GM12878 (cell line): Measurements from ENCODE around the gene WIPF1. TPM values are rescaled to one million over a fixed set of nuclear protein-coding genes. Genes with fewer than 3 reads are reported as not detected.

Source experiments
- ATAC-seq: fragments of 200-7000 bp; cut with Tn5 transposase; 3 replicates; pipeline ENCODE4 v1.9.1; 2020; ENCODE audit warnings: mild to moderate bottlenecking, moderate library complexity
- BruUV-seq: library from RNA; stranded (reverse); fragments of 400-500 nt; replicated peaks from 2 replicates; lab custom pipeline; 2021; lab: Mats Ljungman, UMichigan
- CTCF ChIA-PET: fragments of 300-600 bp; sonication (Branson Sonifier 250); formaldehyde crosslinking; extraction: SDS; loops from one replicate; lab custom pipeline; 2021; ENCODE audit warnings: inconsistent platforms; lab: Yijun Ruan, JAX
- POLR2A ChIA-PET: fragments of 350-600 bp; formaldehyde crosslinking; extraction: SDS; loops from one replicate; lab custom pipeline; 2021; ENCODE audit warnings: inconsistent platforms; lab: Charles Lee
- RAD21 ChIA-PET: fragments of 300-600 bp; sonication (Branson Sonifier 250); formaldehyde crosslinking; loops from one replicate; lab custom pipeline; 2023; ENCODE audit warnings: antibody characterized with exemption; ENCODE audit not compliant: unreplicated experiment; lab: Charles Lee
- SMC1A ChIA-PET: fragments of 300-600 bp; sonication (Branson Sonifier 250); formaldehyde crosslinking; loops from one replicate; lab custom pipeline; 2023; ENCODE audit not compliant: unreplicated experiment, uncharacterized antibody; lab: Charles Lee
- DNase-seq: peaks from one replicate; pipeline ENCODE4 v3.0.0-alpha.2; 2011; ENCODE audit warnings: low read depth, low spot score
- FAIRE-seq: peaks from 3 replicates; lab custom pipeline; 2011; peaks lifted over from hg19 to GRCh38; lab: Jason Lieb, UNC
- H2AFZ ChIP-seq: 2 replicates; pipeline ENCODE4 v1.6.0; 2011; ENCODE audit warnings: low read depth, low read length, control low read depth; ENCODE audit not compliant: control insufficient read depth
- H3K27ac ChIP-seq: 2 replicates; pipeline ENCODE4 v1.5.1; 2011; ENCODE audit warnings: control low read depth; ENCODE audit not compliant: control insufficient read depth, insufficient read depth
- H3K27me3 ChIP-seq, 2 experiments: replicated peaks in 1 of 2; 2 replicates each; pipeline versions ENCODE4 v1.6.0 to v1.6.1; 2011; ENCODE audit warnings: low read length in 1 of 2; ENCODE audit not compliant: control insufficient read depth in 2 of 2, insufficient read depth in 2 of 2
- H3K36me3 ChIP-seq, 2 experiments: 2 replicates each; pipeline ENCODE4 v1.5.1; 2011; ENCODE audit warnings: low read length in 1 of 2; ENCODE audit not compliant: control insufficient read depth in 2 of 2, insufficient read depth in 2 of 2
- H3K4me1 ChIP-seq: 2 replicates; pipeline ENCODE4 v1.6.1; 2011; ENCODE audit warnings: mild to moderate bottlenecking, low read length, moderate library complexity, mixed read lengths; ENCODE audit not compliant: control insufficient read depth, insufficient read depth
- H3K4me2 ChIP-seq: 2 replicates; pipeline ENCODE4 v1.6.0; 2011; ENCODE audit warnings: control low read depth; ENCODE audit not compliant: control insufficient read depth, insufficient read depth
- H3K4me3 ChIP-seq: fragments of 200-600 bp; sonication (generic); 2 replicates; pipeline ENCODE4 v1.5.1; 2016
- H3K79me2 ChIP-seq: 2 replicates; pipeline ENCODE4 v1.6.0; 2011; ENCODE audit warnings: low read length; ENCODE audit not compliant: control insufficient read depth, insufficient read depth
- H3K9ac ChIP-seq: 2 replicates; pipeline ENCODE4 v1.8.0; 2011; ENCODE audit warnings: low read length, control low read depth, mixed read lengths; ENCODE audit not compliant: control insufficient read depth, insufficient read depth
- H3K9me3 ChIP-seq: replicated peaks from 3 replicates; pipeline ENCODE4 v1.5.1; 2011; ENCODE audit warnings: mild to moderate bottlenecking, low read length; ENCODE audit not compliant: control insufficient read depth, insufficient read depth
- H4K20me1 ChIP-seq: 2 replicates; pipeline ENCODE4 v1.6.0; 2011; ENCODE audit not compliant: control insufficient read depth, insufficient read depth
- CHD1 ChIP-seq: IDR thresholded peaks from 2 replicates; pipeline ENCODE4 v1.6.1; 2012; ENCODE audit warnings: low read depth, low read length, improper control_type of control experiment
- CHD4 ChIP-seq: fragments of 200-600 bp; sonication (generic); IDR thresholded peaks from 2 replicates; pipeline ENCODE4 v1.6.1; 2016; ENCODE audit warnings: mild to moderate bottlenecking
- MTA2 ChIP-seq: fragments of 450-650 bp; IDR thresholded peaks from 2 replicates; pipeline ENCODE4 v1.6.1; 2016; ENCODE audit warnings: low read depth, mild to moderate bottlenecking, moderate library complexity
- NR2C2 ChIP-seq: IDR thresholded peaks from 2 replicates; pipeline ENCODE4 v1.6.1; 2011; ENCODE audit warnings: borderline replicate concordance, low read depth; ENCODE audit not compliant: control insufficient read depth, insufficient read length
- PKNOX1 ChIP-seq: fragments of 450-650 bp; IDR thresholded peaks from 2 replicates; pipeline ENCODE4 v1.6.1; 2016; ENCODE audit warnings: mild to moderate bottlenecking
- PML ChIP-seq: IDR thresholded peaks from 2 replicates; pipeline ENCODE4 v1.6.1; 2012; ENCODE audit warnings: low read length, inconsistent platforms
- RAD51 ChIP-seq: fragments of 450-650 bp; IDR thresholded peaks from 2 replicates; pipeline ENCODE4 v1.6.1; 2016; ENCODE audit warnings: moderate library complexity, mild to moderate bottlenecking, inconsistent platforms
- RUNX3 ChIP-seq: IDR thresholded peaks from 2 replicates; pipeline ENCODE4 v1.6.1; 2012; ENCODE audit warnings: low read length, inconsistent platforms
- STAT1 ChIP-seq: fragments of 450-650 bp; conservative IDR thresholded peaks from 2 replicates; pipeline ENCODE4 v1.6.1; 2014; ENCODE audit warnings: antibody characterized with exemption, mild to moderate bottlenecking
- TARDBP ChIP-seq: IDR thresholded peaks from 2 replicates; pipeline ENCODE4 v1.6.1; 2016; ENCODE audit warnings: borderline replicate concordance
- TCF7 ChIP-seq: IDR thresholded peaks from 2 replicates; pipeline ENCODE4 v1.6.1; 2014; ENCODE audit warnings: antibody characterized with exemption, borderline replicate concordance
- ZZZ3 ChIP-seq: IDR thresholded peaks from 2 replicates; pipeline ENCODE4 v1.6.1; 2011; ENCODE audit warnings: low read depth; ENCODE audit not compliant: control insufficient read depth, insufficient read length
- WGBS: methylation state at CpG from one replicate; pipeline ENCODE4 v1.1.6; 2016; ENCODE audit warnings: low lambda C conversion rate; ENCODE audit not compliant: insufficient replicate concordance, insufficient coverage; ENCODE audit errors: missing lambda C conversion rate; 5-methylcytosine and 5-hydroxymethylcytosine counted together
- in situ Hi-C: fragments of 300-500 bp; cut with MboI; formaldehyde crosslinking; loops from 9 replicates; pipeline ENCODE4 v1.14.3; 2018; ENCODE audit warnings: mixed read lengths
- intact Hi-C: fragments of 100-400 bp; cut with micrococcal nuclease; formaldehyde crosslinking; loops from one replicate; pipeline ENCODE4 v1.14.2; 2022; ENCODE audit not compliant: unreplicated experiment
- polyA plus RNA-seq, 11 experiments: library from polyadenylated mRNA; depleted of rRNA in 4 of 11; unstranded in 6 of 11; stranded (reverse) in 5 of 11; fragments of >200 nt; fragmentation: Nextera tagmentation in 4 of 11; fragmentation: Illumina TruSeq in 1 of 11; extraction: Ambion mirVana in 4 of 11; extraction: Trizol in 1 of 11; gene quantifications; 1 replicate in 1 of 11; 2 replicates in 10 of 11; pipeline versions ENCODE4 v1.2.1 to v1.2.3, GENCODE V29; 2011 to 2016; ENCODE audit warnings: inconsistent platforms in 2 of 11, missing spikeins in 2 of 11, low read depth in 1 of 11
- total RNA-seq, 4 experiments: library from RNA; depleted of rRNA in 3 of 4; stranded (reverse); fragments of >200 nt in 3 of 4; fragmentation: Illumina TruSeq in 1 of 4; extraction: Trizol in 1 of 4; gene quantifications; 2 replicates each; pipeline versions ENCODE4 v1.2.1 to v1.2.3, GENCODE V29; 2013 to 2021
- TF ChIP-seq, protein P1 (sequence below): IDR thresholded peaks from 2 replicates; pipeline ENCODE4 v1.6.1; 2011; ENCODE audit warnings: low read depth, low read length, improper control_type of control experiment, borderline replicate concordance
- TF ChIP-seq, protein P2 (sequence below): fragments of 450-650 bp; IDR thresholded peaks from 2 replicates; pipeline ENCODE4 v1.6.1; 2016; ENCODE audit warnings: mild to moderate bottlenecking, moderate library complexity, borderline replicate concordance
- TF ChIP-seq, protein P3 (sequence below): IDR thresholded peaks from 2 replicates; pipeline ENCODE4 v1.6.1; 2011; ENCODE audit warnings: mild to moderate bottlenecking, low read depth, low read length, moderate library complexity; ENCODE audit not compliant: insufficient replicate concordance

WIPF1 gene
- total and polyA plus RNA-seq, 10 of the 15 experiments (the other 5 are each of a cell fraction or from before 2014, with no cell fraction given) = 23.1 to 188 (median 68.9) TPM

DNA sequence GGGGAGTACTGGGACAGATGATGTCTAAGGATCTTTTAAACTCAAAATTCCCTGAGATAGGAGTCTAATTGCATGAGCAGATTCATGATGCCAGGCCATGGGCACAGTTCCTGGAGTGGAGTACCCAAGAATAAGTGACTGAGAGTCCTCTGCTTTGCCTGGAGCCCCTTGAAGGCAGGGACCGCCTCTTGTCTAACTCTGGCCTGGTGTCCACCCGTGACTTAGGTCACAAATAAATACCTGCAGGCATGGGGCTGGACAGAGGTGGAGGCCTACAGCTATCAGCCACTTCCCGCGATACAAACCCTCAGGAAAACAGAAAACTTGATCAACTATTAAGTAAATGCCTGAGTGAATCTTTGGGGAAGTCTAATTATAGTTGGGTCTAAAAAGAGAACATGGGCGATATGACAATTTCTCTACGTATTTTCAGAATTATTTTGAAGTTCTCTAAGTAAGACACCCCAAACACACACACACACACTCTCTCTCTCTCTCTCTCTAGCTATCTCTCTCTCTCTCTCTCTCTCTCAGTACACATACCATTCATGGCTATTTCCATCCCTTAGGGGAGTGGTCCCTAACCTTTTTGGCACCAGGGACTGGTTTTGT, 1.8 kb upstream of the WIPF1 start:
- FAIRE-seq = no peak
- Histone ChIP-seq H3K9ac (peak overlapping the region; percentile 19; the same call in 1 of the 2 replicates), H2AFZ (peak overlapping the region; percentile 32; the same call in 1 of the 2 replicates), H3K4me2 (peak overlapping the region; percentile 93), H3K27me3 (no peaks in the 10 kb centered on the region), H3K9me3 (peaks cover 4% of the 10 kb centered on the region; the same call in 2 of the 3 replicates), H3K4me3 (peak overlapping the region; percentile 24; the same call in 1 of the 2 replicates), H3K4me1 (peaks cover 26% of the 10 kb centered on the region), H3K79me2 (peaks cover 58% of the 10 kb centered on the region), H3K27ac (peak overlapping the region; percentile 95), H4K20me1 (no peaks in the 10 kb centered on the region), H3K36me3 (no peaks in the 10 kb centered on the region)
- ChIA-PET SMC1A (interaction anchor here (0.6 to 31.8 kb wide), 14 partner anchors 0 to 141 kb away, joined by 3 to 537 read pairs (median 5); partner anchors contain the start of gene WIPF1), POLR2A (interaction anchor here (0.6 to 11.7 kb wide), 7 partner anchors 8 to 258 kb away, joined by 3 to 246 read pairs (median 3); no protein-coding TSS in a partner anchor), CTCF (interaction anchor here (0.7 to 31.2 kb wide), 10 partner anchors 12 to 1113 kb away, joined by 3 to 534 read pairs (median 29); no protein-coding TSS in a partner anchor), RAD21 (interaction anchor here (0.9 to 19.4 kb wide), 6 partner anchors 11 to 136 kb away, joined by 3 to 294 read pairs (median 86); no protein-coding TSS in a partner anchor)
- ATAC-seq = no peak
- WGBS = 2% methylated on average over 6 of the region's 6 CpGs
- DNase-seq = no peak
- intact Hi-C loops = loop anchor here (5.0 to 10.0 kb wide), 2 partner anchors 107 to 635 kb away; partner anchors contain the start of gene SP3
- in situ Hi-C loops = loop anchor here (25.0 kb wide), 1 partner anchor 88 kb away; no protein-coding TSS in a partner anchor
- no TSS peak for BruUV-seq
- TF ChIP-seq TCF7 (no peak), PKNOX1 (no peak), TARDBP (no peak), CHD4 (no peak), NR2C2 (no peak), ZZZ3 (peak; percentile 83), CHD1 (no peak), MTA2 (no peak), RUNX3 (peak; percentile 54; the same call in 1 of the 2 replicates), PML (no peak), STAT1 (no peak), RAD51 (no peak)
- TF ChIP-seq, protein P1, sequence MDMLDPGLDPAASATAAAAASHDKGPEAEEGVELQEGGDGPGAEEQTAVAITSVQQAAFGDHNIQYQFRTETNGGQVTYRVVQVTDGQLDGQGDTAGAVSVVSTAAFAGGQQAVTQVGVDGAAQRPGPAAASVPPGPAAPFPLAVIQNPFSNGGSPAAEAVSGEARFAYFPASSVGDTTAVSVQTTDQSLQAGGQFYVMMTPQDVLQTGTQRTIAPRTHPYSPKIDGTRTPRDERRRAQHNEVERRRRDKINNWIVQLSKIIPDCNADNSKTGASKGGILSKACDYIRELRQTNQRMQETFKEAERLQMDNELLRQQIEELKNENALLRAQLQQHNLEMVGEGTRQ = no peak
- TF ChIP-seq, protein P2, sequence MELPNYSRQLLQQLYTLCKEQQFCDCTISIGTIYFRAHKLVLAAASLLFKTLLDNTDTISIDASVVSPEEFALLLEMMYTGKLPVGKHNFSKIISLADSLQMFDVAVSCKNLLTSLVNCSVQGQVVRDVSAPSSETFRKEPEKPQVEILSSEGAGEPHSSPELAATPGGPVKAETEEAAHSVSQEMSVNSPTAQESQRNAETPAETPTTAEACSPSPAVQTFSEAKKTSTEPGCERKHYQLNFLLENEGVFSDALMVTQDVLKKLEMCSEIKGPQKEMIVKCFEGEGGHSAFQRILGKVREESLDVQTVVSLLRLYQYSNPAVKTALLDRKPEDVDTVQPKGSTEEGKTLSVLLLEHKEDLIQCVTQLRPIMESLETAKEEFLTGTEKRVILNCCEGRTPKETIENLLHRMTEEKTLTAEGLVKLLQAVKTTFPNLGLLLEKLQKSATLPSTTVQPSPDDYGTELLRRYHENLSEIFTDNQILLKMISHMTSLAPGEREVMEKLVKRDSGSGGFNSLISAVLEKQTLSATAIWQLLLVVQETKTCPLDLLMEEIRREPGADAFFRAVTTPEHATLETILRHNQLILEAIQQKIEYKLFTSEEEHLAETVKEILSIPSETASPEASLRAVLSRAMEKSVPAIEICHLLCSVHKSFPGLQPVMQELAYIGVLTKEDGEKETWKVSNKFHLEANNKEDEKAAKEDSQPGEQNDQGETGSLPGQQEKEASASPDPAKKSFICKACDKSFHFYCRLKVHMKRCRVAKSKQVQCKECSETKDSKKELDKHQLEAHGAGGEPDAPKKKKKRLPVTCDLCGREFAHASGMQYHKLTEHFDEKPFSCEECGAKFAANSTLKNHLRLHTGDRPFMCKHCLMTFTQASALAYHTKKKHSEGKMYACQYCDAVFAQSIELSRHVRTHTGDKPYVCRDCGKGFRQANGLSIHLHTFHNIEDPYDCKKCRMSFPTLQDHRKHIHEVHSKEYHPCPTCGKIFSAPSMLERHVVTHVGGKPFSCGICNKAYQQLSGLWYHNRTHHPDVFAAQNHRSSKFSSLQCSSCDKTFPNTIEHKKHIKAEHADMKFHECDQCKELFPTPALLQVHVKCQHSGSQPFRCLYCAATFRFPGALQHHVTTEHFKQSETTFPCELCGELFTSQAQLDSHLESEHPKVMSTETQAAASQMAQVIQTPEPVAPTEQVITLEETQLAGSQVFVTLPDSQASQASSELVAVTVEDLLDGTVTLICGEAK = no peak
- TF ChIP-seq, protein P3, sequence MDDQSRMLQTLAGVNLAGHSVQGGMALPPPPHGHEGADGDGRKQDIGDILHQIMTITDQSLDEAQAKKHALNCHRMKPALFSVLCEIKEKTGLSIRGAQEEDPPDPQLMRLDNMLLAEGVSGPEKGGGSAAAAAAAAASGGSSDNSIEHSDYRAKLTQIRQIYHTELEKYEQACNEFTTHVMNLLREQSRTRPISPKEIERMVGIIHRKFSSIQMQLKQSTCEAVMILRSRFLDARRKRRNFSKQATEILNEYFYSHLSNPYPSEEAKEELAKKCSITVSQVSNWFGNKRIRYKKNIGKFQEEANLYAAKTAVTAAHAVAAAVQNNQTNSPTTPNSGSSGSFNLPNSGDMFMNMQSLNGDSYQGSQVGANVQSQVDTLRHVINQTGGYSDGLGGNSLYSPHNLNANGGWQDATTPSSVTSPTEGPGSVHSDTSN = no peak
